D721Med (cell line): Measurements from ENCODE around the gene ELK4.

Source experiments
- DNase-seq: peaks from one replicate; pipeline ENCODE4 v3.0.0; 2011; ENCODE audit warnings: low spot score; ENCODE audit not compliant: insufficient read length
- FAIRE-seq: peaks from 2 replicates; lab custom pipeline; 2011; peaks lifted over from hg19 to GRCh38; lab: Jason Lieb, UNC
- CTCF ChIP-seq: IDR thresholded peaks from 2 replicates; pipeline ENCODE4 v1.5.1; 2012; ENCODE audit warnings: mild to moderate bottlenecking, control low read depth; ENCODE audit not compliant: insufficient read depth; ENCODE audit errors: missing control alignments

ELK4 gene

GRCh38 chr1:205663286-205663936 lies 31.6 kb upstream of the ELK4 start:
- no peak for TF ChIP-seq CTCF
- FAIRE-seq (no peak), DNase-seq (no peak)

GRCh38 chr1:205662791-205663190 lies 31.0 kb upstream of the ELK4 start:
- no peak for FAIRE-seq
- no peak for DNase-seq
- TF ChIP-seq CTCF: no peak

- no peak for TF ChIP-seq CTCF
- DNase-seq (peak; percentile 88), FAIRE-seq (no peak)
These were observed 30.4 kb upstream of the ELK4 start for GRCh38 chr1:205662135-205662738.

GRCh38 chr1:205661429-205662134 lies 29.8 kb upstream of the ELK4 start:
- FAIRE-seq: no peak
- no peak for TF ChIP-seq CTCF
- DNase-seq: no peak

GRCh38 chr1:205660361-205660760 lies 28.6 kb upstream of the ELK4 start:
- no peak for DNase-seq
- no peak for TF ChIP-seq CTCF
- FAIRE-seq: no peak

GRCh38 chr1:205658943-205659581 lies 27.3 kb upstream of the ELK4 start:
- TF ChIP-seq CTCF: peak; percentile 94
- FAIRE-seq (no peak), DNase-seq (peak; percentile 96)
